Colonic mucosa (tissue), 4 donors: ENCODE measurements around the gene ANO7. TPM values are rescaled to one million over a fixed set of nuclear protein-coding genes. Genes with fewer than 3 reads are reported as not detected.

Experiments
- DNase-seq: peaks from one replicate; pipeline ENCODE4 v3.0.0-alpha.2; 2020
- H3K27ac ChIP-seq: fragments of 200-600 bp; one replicate; pipeline ENCODE4 v1.8.0; 2021
- H3K27me3 ChIP-seq: fragments of 200-600 bp; one replicate; pipeline ENCODE4 v1.8.0; 2021
- H3K36me3 ChIP-seq: fragments of 200-600 bp; one replicate; pipeline ENCODE4 v1.8.0; 2021
- H3K4me1 ChIP-seq: fragments of 200-600 bp; one replicate; pipeline ENCODE4 v1.8.0; 2021; ENCODE audit warnings: mild to moderate bottlenecking
- H3K4me3 ChIP-seq: fragments of 200-600 bp; one replicate; pipeline ENCODE4 v1.8.0; 2021
- H3K9ac ChIP-seq, 2 donors: one replicate each; pipeline ENCODE4 v1.7.0; 2013; ENCODE audit warnings: control low read depth in 2 of 2, low read depth in 2 of 2, low read length in 2 of 2
- H3K9me3 ChIP-seq: fragments of 200-600 bp; one replicate; pipeline ENCODE4 v1.8.0; 2021
- intact Hi-C: fragments of 100-400 bp; cut with DNase I; formaldehyde crosslinking; loops from one replicate; pipeline ENCODE4 v1.14.1; 2022
- total RNA-seq, 2 donors: library from RNA; stranded (reverse); fragmentation: NEBNext Ultra II Directional in 1 of 2; extraction: Animal tissue kit (Norgen Biotek cat#: 25700) in 1 of 2; gene quantifications; one replicate each; pipeline ENCODE4 v1.2.1, GENCODE V29; 2021
- TF ChIP-seq, protein P1 (sequence below): fragments of 200-600 bp; IDR thresholded peaks from one replicate; pipeline ENCODE4 v1.8.0; 2022; ENCODE audit warnings: antibody characterized with exemption, mild to moderate bottlenecking
- donor health status: healthy.
- donor health status: DM: no; HTN: no; CAD: no.
- donor health status: DM: no; HTN: no; CAD: no.

Gene ANO7
- total RNA-seq, 2 donors from 2014 or later: 41.4 to 55.0 TPM

DNA sequence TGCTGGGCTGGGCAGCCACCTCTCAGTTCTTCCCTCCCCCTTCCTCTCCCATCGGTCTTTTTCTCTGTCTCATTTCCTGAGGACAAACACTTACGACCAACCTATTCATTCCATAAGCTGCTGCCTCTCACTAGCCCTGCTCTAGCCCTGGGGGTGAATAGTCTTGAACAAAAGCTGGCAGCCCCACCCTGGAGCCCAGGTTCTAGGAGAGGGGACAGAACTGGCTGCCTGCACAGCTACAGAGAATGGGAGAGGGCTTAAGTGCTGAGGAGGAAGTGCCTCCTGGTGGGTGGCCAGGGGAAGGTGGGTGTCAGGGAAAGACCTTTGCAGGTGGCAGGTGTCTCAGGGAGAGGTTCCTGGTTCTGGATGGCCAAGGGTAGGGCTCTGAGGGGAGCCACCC, 22.8 kb downstream of the ANO7 start:
- Histone ChIP-seq H3K27me3 (no peaks in the 10 kb centered on the region), H3K36me3 (no peaks in the 10 kb centered on the region), H3K9ac (no peak overlapping the region), H3K4me1 (no peaks in the 10 kb centered on the region), H3K27ac (no peak overlapping the region), H3K4me3 (no peak overlapping the region), H3K9me3 (no peaks in the 10 kb centered on the region)
- DNase-seq: no peak
- intact Hi-C loops: no loop called here
- TF ChIP-seq, protein P1, sequence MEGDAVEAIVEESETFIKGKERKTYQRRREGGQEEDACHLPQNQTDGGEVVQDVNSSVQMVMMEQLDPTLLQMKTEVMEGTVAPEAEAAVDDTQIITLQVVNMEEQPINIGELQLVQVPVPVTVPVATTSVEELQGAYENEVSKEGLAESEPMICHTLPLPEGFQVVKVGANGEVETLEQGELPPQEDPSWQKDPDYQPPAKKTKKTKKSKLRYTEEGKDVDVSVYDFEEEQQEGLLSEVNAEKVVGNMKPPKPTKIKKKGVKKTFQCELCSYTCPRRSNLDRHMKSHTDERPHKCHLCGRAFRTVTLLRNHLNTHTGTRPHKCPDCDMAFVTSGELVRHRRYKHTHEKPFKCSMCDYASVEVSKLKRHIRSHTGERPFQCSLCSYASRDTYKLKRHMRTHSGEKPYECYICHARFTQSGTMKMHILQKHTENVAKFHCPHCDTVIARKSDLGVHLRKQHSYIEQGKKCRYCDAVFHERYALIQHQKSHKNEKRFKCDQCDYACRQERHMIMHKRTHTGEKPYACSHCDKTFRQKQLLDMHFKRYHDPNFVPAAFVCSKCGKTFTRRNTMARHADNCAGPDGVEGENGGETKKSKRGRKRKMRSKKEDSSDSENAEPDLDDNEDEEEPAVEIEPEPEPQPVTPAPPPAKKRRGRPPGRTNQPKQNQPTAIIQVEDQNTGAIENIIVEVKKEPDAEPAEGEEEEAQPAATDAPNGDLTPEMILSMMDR: no peak

DNA sequence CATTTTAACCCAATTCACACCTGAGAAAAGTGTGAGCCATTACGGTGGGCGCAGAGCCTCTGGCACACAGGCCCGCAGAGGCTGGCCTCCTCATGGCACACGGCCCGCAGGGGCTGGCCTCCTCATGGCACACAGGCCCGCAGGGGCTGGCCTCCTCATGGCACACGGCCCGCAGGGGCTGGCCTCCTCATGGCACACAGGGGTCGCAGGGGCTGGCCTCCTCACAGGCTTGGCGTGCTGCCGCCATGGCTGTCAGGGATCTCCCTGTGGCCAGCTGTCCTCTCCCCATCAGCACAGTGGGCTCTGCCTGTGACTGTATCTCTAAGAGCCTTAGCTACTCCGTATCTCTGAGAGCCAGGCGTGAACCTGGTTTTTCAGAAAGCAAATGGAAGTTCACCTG, 24.6 kb downstream of the ANO7 start:
- TF ChIP-seq, protein P1: no peak
- no peak for DNase-seq

DNA sequence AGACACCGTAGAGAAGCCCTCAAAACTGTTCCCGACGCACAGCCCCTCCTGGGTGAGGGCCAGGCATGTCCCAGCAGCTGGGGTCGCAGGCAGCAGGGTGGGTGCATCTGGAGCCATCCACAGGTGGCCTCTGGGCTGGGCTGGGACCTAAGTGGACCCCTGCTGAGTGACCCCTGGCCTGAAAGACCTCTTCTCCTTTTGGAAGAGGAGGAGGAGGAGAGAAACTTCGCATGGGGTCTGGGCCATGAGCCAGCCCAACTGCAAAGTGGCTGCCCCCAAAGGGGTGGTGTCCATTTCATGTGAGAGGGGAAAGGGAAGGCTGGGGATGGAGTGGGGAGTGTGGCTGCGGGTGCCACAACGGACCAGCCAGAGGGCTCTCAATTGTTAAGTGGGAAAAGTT, 25.1 kb downstream of the ANO7 start:
- intact Hi-C loops: no loop called here

More for the DNA sequence above, 24.6 kb downstream of the ANO7 start:
- H3K27ac ChIP-seq: no peak overlapping the region
- no peaks in the 10 kb centered on the region for H3K27me3 ChIP-seq
- no peak overlapping the region for H3K4me3 ChIP-seq
- H3K9me3 ChIP-seq: no peaks in the 10 kb centered on the region
- H3K36me3 ChIP-seq: no peaks in the 10 kb centered on the region
- no peak overlapping the region for H3K9ac ChIP-seq
- H3K4me1 ChIP-seq: no peaks in the 10 kb centered on the region
- intact Hi-C loops: no loop called here

DNA sequence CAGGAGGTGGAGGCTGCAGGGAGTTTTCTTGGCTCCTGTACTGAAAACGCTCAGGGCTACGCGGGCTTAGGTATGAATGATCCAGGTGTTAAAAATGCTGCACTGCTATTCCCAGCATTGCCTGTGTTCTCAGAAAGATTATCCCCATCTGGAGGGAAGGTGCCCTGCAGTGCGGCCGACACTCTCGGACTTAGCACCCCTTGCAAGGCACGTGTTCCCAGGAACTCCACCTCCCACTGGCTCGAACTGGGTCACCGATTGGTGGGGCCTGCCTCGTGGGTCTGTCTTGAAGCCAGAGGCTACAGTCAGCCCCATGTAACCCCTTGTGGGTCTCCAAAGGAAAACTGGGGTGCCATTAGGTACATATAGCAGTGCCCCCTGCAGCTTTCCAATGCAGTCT, 25.7 kb downstream of the ANO7 start:
- no peaks in the 10 kb centered on the region for H3K27me3 ChIP-seq
- H3K4me3 ChIP-seq: no peak overlapping the region
- intact Hi-C loops: no loop called here
- DNase-seq: no peak
- TF ChIP-seq, protein P1: no peak
- H3K9me3 ChIP-seq: no peaks in the 10 kb centered on the region
- no peak overlapping the region for H3K9ac ChIP-seq
- H3K27ac ChIP-seq: no peak overlapping the region
- no peaks in the 10 kb centered on the region for H3K4me1 ChIP-seq
- H3K36me3 ChIP-seq: no peaks in the 10 kb centered on the region

More for the DNA sequence above, 25.1 kb downstream of the ANO7 start:
- no peak for DNase-seq
- Histone ChIP-seq H3K9me3 (no peaks in the 10 kb centered on the region), H3K9ac (no peak overlapping the region), H3K4me1 (no peaks in the 10 kb centered on the region), H3K4me3 (no peak overlapping the region), H3K27me3 (no peaks in the 10 kb centered on the region), H3K36me3 (no peaks in the 10 kb centered on the region), H3K27ac (no peak overlapping the region)
- TF ChIP-seq, protein P1: no peak

DNA sequence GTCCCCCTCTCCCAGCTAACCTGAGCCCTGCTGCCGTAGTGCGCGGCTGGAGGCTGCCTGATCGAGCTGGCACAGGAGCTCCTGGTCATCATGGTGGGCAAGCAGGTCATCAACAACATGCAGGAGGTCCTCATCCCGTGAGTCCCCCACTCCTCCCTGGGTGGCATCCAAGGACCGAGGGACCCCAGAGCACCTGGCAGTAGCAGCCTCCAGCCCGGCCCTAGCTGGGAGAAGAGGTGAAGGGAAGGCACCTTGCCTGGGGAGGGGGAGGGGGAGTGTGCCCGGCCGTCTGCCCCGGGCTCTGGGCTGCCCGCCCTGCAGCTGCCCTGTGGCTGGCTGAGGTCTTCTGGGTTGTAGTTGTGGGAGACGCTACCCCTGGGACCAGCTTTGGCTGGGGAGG, 26.3 kb downstream of the ANO7 start:
- Histone ChIP-seq H3K36me3 (no peaks in the 10 kb centered on the region), H3K9me3 (no peaks in the 10 kb centered on the region), H3K4me1 (no peaks in the 10 kb centered on the region), H3K27ac (no peak overlapping the region), H3K9ac (no peak overlapping the region), H3K4me3 (no peak overlapping the region), H3K27me3 (no peaks in the 10 kb centered on the region)
- intact Hi-C loops: no loop called here
- TF ChIP-seq, protein P1: no peak
- no peak for DNase-seq

DNA sequence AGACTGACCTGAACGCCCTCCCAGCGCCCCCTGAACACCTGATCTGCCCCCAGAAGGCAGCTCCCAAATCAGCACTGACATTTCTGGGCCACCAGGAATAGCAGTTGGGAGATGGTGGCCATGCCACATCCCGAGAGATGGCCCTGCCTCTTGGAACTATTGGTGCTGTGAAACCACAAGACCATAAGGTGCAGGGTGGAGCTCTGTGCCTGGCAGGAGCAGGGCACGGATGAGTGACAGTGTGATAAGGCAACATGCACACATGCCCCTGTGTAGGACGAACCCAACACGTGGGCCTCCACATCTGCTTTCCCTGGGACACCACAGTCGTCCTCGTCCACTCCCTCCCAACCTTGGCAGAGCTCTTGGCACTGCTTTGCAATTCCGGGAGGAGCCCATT, 26.9 kb downstream of the ANO7 start:
- Histone ChIP-seq H3K27me3 (no peaks in the 10 kb centered on the region), H3K36me3 (no peaks in the 10 kb centered on the region), H3K9ac (no peak overlapping the region), H3K4me3 (no peak overlapping the region), H3K4me1 (no peaks in the 10 kb centered on the region), H3K9me3 (no peaks in the 10 kb centered on the region), H3K27ac (no peak overlapping the region)
- TF ChIP-seq, protein P1: no peak
- intact Hi-C loops: no loop called here
- no peak for DNase-seq
